HepG2 (cell line): ENCODE measurements around the gene EPN2. TPM values are rescaled to one million over a fixed set of nuclear protein-coding genes. Genes with fewer than 3 reads are reported as not detected.

Experiments
- BCL3 ChIP-seq: sonication (generic); formaldehyde crosslinking; IDR thresholded peaks from 2 replicates; pipeline ENCODE4 v1.5.1; 2020; ENCODE audit warnings: mild to moderate bottlenecking, missing genetic modification reagents, moderate library complexity
- FOXP1 ChIP-seq, 2 experiments: fragments of 450-650 bp in 1 of 2; IDR thresholded peaks; 2 replicates each; pipeline ENCODE4 v1.6.1; 2017 to 2018; ENCODE audit warnings: antibody characterized with exemption in 1 of 2
- ONECUT2 ChIP-seq: sonication (generic); formaldehyde crosslinking; IDR thresholded peaks from 2 replicates; pipeline ENCODE4 v1.4.0; 2020; ENCODE audit warnings: missing genetic modification reagents
- PATZ1 ChIP-seq: sonication (generic); formaldehyde crosslinking; IDR thresholded peaks from 2 replicates; pipeline ENCODE4 v1.4.0; 2020; ENCODE audit warnings: missing genetic modification reagents
- RBAK ChIP-seq: sonication (generic); formaldehyde crosslinking; IDR thresholded peaks from 2 replicates; pipeline ENCODE4 v1.5.1; 2020; ENCODE audit warnings: mild to moderate bottlenecking, missing genetic modification reagents
- ZBTB44 ChIP-seq: sonication (generic); formaldehyde crosslinking; IDR thresholded peaks from 2 replicates; pipeline ENCODE4 v1.4.0; 2020; ENCODE audit warnings: missing genetic modification reagents
- ZBTB7A ChIP-seq: sonication (generic); formaldehyde crosslinking; IDR thresholded peaks from 2 replicates; pipeline ENCODE4 v1.8.0; 2022; ENCODE audit warnings: mild to moderate bottlenecking, missing genetic modification reagents
- ZNF546 ChIP-seq: sonication (generic); formaldehyde crosslinking; conservative IDR thresholded peaks from 2 replicates; pipeline ENCODE4 v1.8.1; 2023; ENCODE audit warnings: mild to moderate bottlenecking, missing genetic modification reagents
- ZNF607 ChIP-seq: sonication (generic); formaldehyde crosslinking; IDR thresholded peaks from 2 replicates; pipeline ENCODE4 v1.5.1; 2020; ENCODE audit warnings: missing genetic modification reagents, mild to moderate bottlenecking, borderline replicate concordance
- ZNF672 ChIP-seq: sonication (generic); formaldehyde crosslinking; IDR thresholded peaks from 2 replicates; pipeline ENCODE4 v1.8.1; 2022; ENCODE audit warnings: missing genetic modification reagents
- ZNF713 ChIP-seq: sonication (generic); formaldehyde crosslinking; IDR thresholded peaks from 2 replicates; pipeline ENCODE4 v1.4.0; 2020; ENCODE audit warnings: mild to moderate bottlenecking, missing genetic modification reagents
- ZNF782 ChIP-seq: sonication (generic); formaldehyde crosslinking; IDR thresholded peaks from 2 replicates; pipeline ENCODE4 v1.4.0; 2020; ENCODE audit warnings: missing genetic modification reagents, mild to moderate bottlenecking, borderline replicate concordance
- polyA plus RNA-seq, 8 experiments: library from polyadenylated mRNA; depleted of rRNA in 3 of 8; stranded (reverse) in 7 of 8; unstranded in 1 of 8; fragments of >200 nt; fragmentation: Illumina TruSeq in 4 of 8; extraction: Trizol in 4 of 8; gene quantifications; 2 replicates each; pipeline versions ENCODE4 v1.2.1 to v1.2.3, GENCODE V29; 2011 to 2016; ENCODE audit warnings: low read depth in 4 of 8, missing spikeins in 1 of 8, mixed read lengths in 1 of 8; ENCODE audit not compliant: insufficient read depth in 1 of 8
- total RNA-seq, 5 experiments: library from RNA; depleted of rRNA; stranded (reverse); fragments of >200 nt; fragmentation: Illumina TruSeq; extraction: Trizol; gene quantifications; 2 replicates each; pipeline ENCODE4 v1.2.3, GENCODE V29; 2016; ENCODE audit warnings: low read depth in 1 of 5
- TF ChIP-seq, protein P1 (sequence below): sonication (generic); formaldehyde crosslinking; IDR thresholded peaks from 2 replicates; pipeline ENCODE4 v1.9.0; 2021; ENCODE audit warnings: missing genetic modification reagents, borderline replicate concordance
- TF ChIP-seq, protein P2 (sequence below): sonication (generic); formaldehyde crosslinking; conservative IDR thresholded peaks from 2 replicates; pipeline ENCODE4 v1.4.0; 2020; ENCODE audit warnings: mild to moderate bottlenecking, missing genetic modification reagents, moderate library complexity

The EPN2 gene
- total and polyA plus RNA-seq, 2 of the 13 experiments (the other 11 are each of a cell fraction or from before 2014, with no cell fraction given) = 7.8 to 19.2 TPM

DNA sequence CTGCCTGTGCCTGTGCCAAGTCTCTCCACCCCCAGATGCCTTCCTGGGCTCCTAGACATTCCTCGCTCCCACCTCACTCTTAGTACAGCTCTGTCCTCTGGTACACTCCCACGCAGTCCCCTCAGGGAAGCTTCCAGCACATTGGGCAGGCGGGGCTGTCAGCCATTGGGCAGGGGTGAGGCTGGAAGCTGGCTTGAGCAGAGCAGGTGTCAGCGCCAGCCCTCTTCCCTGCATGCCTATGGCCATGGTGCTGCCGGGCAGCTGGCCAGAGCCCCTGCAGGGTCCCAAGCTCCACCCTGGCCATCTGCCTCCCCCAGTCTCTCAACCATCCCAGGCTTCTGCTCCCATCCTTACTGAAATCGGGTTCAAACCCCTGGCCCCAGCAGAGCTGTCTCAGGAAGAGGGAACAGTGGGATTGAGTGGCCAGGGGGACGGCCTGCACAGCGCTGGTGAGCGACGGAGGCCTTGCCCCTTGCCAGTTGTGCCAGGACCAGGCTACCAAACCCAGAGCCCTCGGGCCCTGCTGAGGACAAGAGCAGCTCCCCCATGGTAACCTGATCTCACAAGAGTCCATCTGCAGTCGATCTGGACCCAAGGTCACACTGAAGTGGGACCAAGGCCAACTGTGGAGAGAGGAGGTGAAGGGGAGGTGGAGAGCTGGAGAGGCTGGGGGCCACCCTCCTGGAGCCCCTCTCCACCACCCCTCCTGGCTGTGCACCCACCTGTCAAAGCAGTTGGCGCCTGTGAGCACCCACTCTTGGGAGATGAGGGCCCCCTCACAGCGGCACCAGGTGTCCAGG is 127.7 kb downstream of the EPN2 start (continued):
- TF ChIP-seq, protein P1, sequence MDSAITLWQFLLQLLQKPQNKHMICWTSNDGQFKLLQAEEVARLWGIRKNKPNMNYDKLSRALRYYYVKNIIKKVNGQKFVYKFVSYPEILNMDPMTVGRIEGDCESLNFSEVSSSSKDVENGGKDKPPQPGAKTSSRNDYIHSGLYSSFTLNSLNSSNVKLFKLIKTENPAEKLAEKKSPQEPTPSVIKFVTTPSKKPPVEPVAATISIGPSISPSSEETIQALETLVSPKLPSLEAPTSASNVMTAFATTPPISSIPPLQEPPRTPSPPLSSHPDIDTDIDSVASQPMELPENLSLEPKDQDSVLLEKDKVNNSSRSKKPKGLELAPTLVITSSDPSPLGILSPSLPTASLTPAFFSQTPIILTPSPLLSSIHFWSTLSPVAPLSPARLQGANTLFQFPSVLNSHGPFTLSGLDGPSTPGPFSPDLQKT = no peak
- no peak for TF ChIP-seq ONECUT2
- TF ChIP-seq RBAK = no peak
- no peak for TF ChIP-seq FOXP1 (IDR thresholded peaks at IDR 0.05)
- no peak for TF ChIP-seq FOXP1 (CRISPR knock-in tag; IDR thresholded peaks at IDR 0.05)
- TF ChIP-seq, protein P2, sequence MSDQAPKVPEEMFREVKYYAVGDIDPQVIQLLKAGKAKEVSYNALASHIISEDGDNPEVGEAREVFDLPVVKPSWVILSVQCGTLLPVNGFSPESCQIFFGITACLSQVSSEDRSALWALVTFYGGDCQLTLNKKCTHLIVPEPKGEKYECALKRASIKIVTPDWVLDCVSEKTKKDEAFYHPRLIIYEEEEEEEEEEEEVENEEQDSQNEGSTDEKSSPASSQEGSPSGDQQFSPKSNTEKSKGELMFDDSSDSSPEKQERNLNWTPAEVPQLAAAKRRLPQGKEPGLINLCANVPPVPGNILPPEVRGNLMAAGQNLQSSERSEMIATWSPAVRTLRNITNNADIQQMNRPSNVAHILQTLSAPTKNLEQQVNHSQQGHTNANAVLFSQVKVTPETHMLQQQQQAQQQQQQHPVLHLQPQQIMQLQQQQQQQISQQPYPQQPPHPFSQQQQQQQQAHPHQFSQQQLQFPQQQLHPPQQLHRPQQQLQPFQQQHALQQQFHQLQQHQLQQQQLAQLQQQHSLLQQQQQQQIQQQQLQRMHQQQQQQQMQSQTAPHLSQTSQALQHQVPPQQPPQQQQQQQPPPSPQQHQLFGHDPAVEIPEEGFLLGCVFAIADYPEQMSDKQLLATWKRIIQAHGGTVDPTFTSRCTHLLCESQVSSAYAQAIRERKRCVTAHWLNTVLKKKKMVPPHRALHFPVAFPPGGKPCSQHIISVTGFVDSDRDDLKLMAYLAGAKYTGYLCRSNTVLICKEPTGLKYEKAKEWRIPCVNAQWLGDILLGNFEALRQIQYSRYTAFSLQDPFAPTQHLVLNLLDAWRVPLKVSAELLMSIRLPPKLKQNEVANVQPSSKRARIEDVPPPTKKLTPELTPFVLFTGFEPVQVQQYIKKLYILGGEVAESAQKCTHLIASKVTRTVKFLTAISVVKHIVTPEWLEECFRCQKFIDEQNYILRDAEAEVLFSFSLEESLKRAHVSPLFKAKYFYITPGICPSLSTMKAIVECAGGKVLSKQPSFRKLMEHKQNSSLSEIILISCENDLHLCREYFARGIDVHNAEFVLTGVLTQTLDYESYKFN (CRISPR knock-in tag) = peak; percentile 75
- no peak for TF ChIP-seq ZNF782 (CRISPR knock-in tag)
- peak; percentile 81 for TF ChIP-seq PATZ1
- TF ChIP-seq ZNF713 (CRISPR knock-in tag) = no peak
- TF ChIP-seq ZNF546 (CRISPR knock-in tag) = no peak
- no peak for TF ChIP-seq ZBTB44 (CRISPR knock-in tag)
- TF ChIP-seq ZNF607 = no peak
- TF ChIP-seq BCL3 (CRISPR knock-in tag) = peak; percentile 62; the same call in 1 of the 2 replicates
- no peak for TF ChIP-seq ZNF672 (CRISPR knock-in tag)
- TF ChIP-seq ZBTB7A = 0 out of 2 replicates have a peak, but pooled peaks have one; percentile 39
